ENCODE data around the gene SF3B4. TPM values are rescaled to one million over a fixed set of nuclear protein-coding genes. Genes with fewer than 3 reads are reported as not detected.

SF3B4 gene
- total RNA-seq, 6 experiments from 2014 or later: 85.4 to 105 (median 101) TPM

- Mint-ChIP-seq H3K9me3 (no peaks in the 10 kb centered on the region), H3K27me3 (ENCODE audit: insufficient read depth) (peaks cover 4% of the 10 kb centered on the region), H3K27ac (0 out of 2 replicates have a peak overlapping the region, but pooled peaks have one; percentile 18), H3K4me3 (no peak overlapping the region), H3K36me3 (ENCODE audit: low read depth) (no peaks in the 10 kb centered on the region), H3K4me1 (ENCODE audit: low read depth) (no peaks in the 10 kb centered on the region)
- DNase-seq: no peak
- TF ChIP-seq CTCF (IDR thresholded peaks at IDR 0.05): no peak
Measured at GRCh38 chr1:149883598-149884247, 43.9 kb downstream of the SF3B4 start.

- Mint-ChIP-seq H3K36me3 (ENCODE audit: low read depth) (no peaks in the 10 kb centered on the region), H3K27ac (no peak overlapping the region), H3K4me1 (ENCODE audit: low read depth) (no peaks in the 10 kb centered on the region), H3K27me3 (ENCODE audit: insufficient read depth) (peaks cover 4% of the 10 kb centered on the region), H3K9me3 (no peaks in the 10 kb centered on the region), H3K4me3 (no peak overlapping the region)
- no peak for DNase-seq
- TF ChIP-seq CTCF (IDR thresholded peaks at IDR 0.05): no peak
Measured at GRCh38 chr1:149881876-149882275, 45.7 kb downstream of the SF3B4 start.

GRCh38 chr1:149879556-149879955 lies 48.0 kb downstream of the SF3B4 start:
- no peaks in the 10 kb centered on the region for H3K4me1 Mint-ChIP-seq (ENCODE audit: low read depth)
- H3K4me3 Mint-ChIP-seq: no peak overlapping the region
- no peak for TF ChIP-seq CTCF (IDR thresholded peaks at IDR 0.05)
- no peak overlapping the region for H3K27ac Mint-ChIP-seq
- H3K9me3 Mint-ChIP-seq: no peaks in the 10 kb centered on the region
- DNase-seq: no peak
- peaks cover 4% of the 10 kb centered on the region for H3K27me3 Mint-ChIP-seq (ENCODE audit: insufficient read depth)
- no peaks in the 10 kb centered on the region for H3K36me3 Mint-ChIP-seq (ENCODE audit: low read depth)

- Mint-ChIP-seq H3K27ac (no peak overlapping the region), H3K4me3 (no peak overlapping the region), H3K36me3 (ENCODE audit: low read depth) (no peaks in the 10 kb centered on the region), H3K9me3 (no peaks in the 10 kb centered on the region), H3K27me3 (ENCODE audit: insufficient read depth) (no peaks in the 10 kb centered on the region; the same call in 1 of the 2 replicates), H3K4me1 (ENCODE audit: low read depth) (no peaks in the 10 kb centered on the region)
- no peak for TF ChIP-seq CTCF (IDR thresholded peaks at IDR 0.05)
- no peak for DNase-seq
Measured at GRCh38 chr1:149877211-149877946, 50.2 kb downstream of the SF3B4 start.

Other genes with a start within 250 kb of the SF3B4 start
- gene FCGR1A, start 145.1 kb downstream of the SF3B4 start, total RNA-seq (2021; fragmentation: NEBNext Ultra II Directional; extraction: Animal tissue kit (Norgen Biotek cat#: 25700)): not detected
- gene BOLA1, start 28.2 kb downstream of the SF3B4 start, total RNA-seq (2021; fragmentation: NEBNext Ultra II Directional; extraction: Animal tissue kit (Norgen Biotek cat#: 25700)): 1 to 10 TPM; 5.3 to 8.9 (median 6.7) TPM
- gene SV2A, start 10.0 kb downstream of the SF3B4 start, total RNA-seq (2021; fragmentation: NEBNext Ultra II Directional; extraction: Animal tissue kit (Norgen Biotek cat#: 25700)): 10 to 100 TPM; 16.1 to 28.5 (median 26.1) TPM
- 10 to 100 TPM in 3 of 6 experiments, 1 to 10 TPM in 3; 6.1 to 11.5 (median 10.0) TPM for gene MTMR11, start 9.1 kb upstream of the SF3B4 start, total RNA-seq (2021; fragmentation: NEBNext Ultra II Directional; extraction: Animal tissue kit (Norgen Biotek cat#: 25700))
- gene OTUD7B, start 82.9 kb upstream of the SF3B4 start, total RNA-seq (2021; fragmentation: NEBNext Ultra II Directional; extraction: Animal tissue kit (Norgen Biotek cat#: 25700)): 10 to 100 TPM; 26.2 to 29.6 (median 28.7) TPM
- 10 to 100 TPM; 35.6 to 43.3 (median 37.1) TPM for gene VPS45, start 140.0 kb upstream of the SF3B4 start, total RNA-seq (2021; fragmentation: NEBNext Ultra II Directional; extraction: Animal tissue kit (Norgen Biotek cat#: 25700))
- gene PLEKHO1, start 222.1 kb upstream of the SF3B4 start, total RNA-seq (2021; fragmentation: NEBNext Ultra II Directional; extraction: Animal tissue kit (Norgen Biotek cat#: 25700)): 10 to 100 TPM; 30.9 to 36.7 (median 32.6) TPM

Measured in HFFc6 (cell line).